Upper lobe of left lung (tissue), 4 donors: ENCODE results near the gene ATP5PB.

Experiments
- CTCF ChIP-seq, 6 experiments: fragments of 450-650 bp in 4 of 6; fragments of 200-600 bp in 2 of 6; sonication (generic) in 2 of 6; IDR thresholded peaks; one replicate each; pipeline ENCODE4 v1.5.1; 2016 to 2019; ENCODE audit warnings: antibody characterized with exemption in 6 of 6
- EP300 ChIP-seq, 4 donors: sonication (generic); formaldehyde crosslinking; IDR thresholded peaks; one replicate each; pipeline ENCODE4 v1.5.1; 2017; ENCODE audit warnings: antibody characterized with exemption in 4 of 4, control low read depth in 2 of 4
- POLR2A ChIP-seq, 4 donors: fragments of 450-650 bp; IDR thresholded peaks; one replicate each; pipeline ENCODE4 v1.5.1; 2016 to 2017; ENCODE audit warnings: antibody characterized with exemption in 4 of 4, mild to moderate bottlenecking in 2 of 4

- TF ChIP-seq CTCF (IDR thresholded peaks at IDR 0.05): no peak
- TF ChIP-seq EP300 (IDR thresholded peaks at IDR 0.05): no peak
- no peak for TF ChIP-seq POLR2A (IDR thresholded peaks at IDR 0.05)
These were observed 54.8 kb downstream of the ATP5PB start for GRCh38 chr1:111504097-111504496.
